NCI-H510A (cell line): Measurements from ENCODE around the gene SUMO2.

Source experiments
- DNase-seq: peaks from one replicate; lab custom pipeline; 2025; lab: John Stamatoyannopoulos, UW

SUMO2 gene

DNA sequence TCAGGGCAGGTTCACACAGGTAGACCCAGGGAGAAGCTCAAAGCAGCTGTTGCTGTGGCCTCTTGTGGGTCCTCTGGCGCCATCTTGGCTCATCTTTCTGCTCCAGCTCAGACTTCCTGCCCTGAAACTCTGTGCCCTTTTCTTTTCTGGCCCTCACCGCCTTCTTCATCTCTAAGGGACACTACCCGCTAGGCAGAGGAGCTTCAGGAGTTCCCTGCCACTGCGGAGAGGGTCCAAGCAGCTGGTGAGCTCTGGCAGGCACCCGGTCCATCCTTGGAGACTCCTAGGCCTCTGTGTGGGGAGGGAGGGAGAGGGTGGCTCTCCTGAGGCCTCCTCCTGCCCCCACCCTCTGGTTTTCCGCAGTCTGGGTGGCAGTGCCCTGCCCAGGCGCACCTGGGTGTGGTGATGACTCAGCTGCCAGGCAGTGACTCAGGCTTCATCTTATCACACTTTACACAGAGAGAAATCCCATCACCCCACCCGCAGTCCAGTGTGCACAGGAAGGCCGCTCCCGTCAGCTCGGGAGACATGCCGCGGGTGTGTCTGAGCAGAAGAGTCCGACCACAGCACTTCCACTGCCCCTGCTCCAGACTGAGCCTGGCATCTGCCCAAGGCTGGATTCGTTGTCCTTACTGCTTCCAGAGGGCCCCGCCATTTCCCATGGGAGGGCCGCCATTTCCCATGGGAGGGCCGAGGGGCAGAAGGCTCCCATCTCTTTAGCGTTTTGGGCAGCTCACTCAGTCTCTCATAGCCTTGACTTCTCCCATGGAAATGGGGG lies 58.5 kb downstream of the SUMO2 start:
- DNase-seq = peak; percentile 84

- no peak for DNase-seq
Measured at GRCh38 chr17:75118307-75118706, 64.5 kb downstream of the SUMO2 start.

DNA sequence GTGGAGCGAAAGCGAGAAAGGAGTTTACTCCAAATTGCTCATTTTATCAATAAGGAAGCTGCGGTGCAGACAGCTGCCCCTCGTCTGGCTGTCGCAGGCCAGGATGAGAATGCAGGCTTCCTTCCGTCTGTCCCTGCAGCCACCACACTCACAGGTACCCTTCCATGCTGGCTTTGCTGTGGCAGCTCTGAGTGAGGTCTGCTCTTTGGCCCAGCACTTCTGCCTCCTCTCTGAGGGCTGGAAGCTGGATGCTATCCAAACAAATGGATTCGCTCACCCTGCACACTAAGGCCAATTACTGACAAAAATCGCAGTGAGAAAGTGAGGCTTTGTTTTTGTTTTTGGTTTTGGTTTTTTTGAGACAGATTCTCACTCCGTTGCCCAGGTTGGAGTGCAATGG lies 66.0 kb downstream of the SUMO2 start:
- DNase-seq = no peak
